Skin epidermis (tissue), 12 donors: ENCODE data around the gene ZFPM1.

Experiments
- H3K27ac ChIP-seq, 21 experiments: fragments of 200-600 bp; sonication (generic) in 11 of 21; one replicate each; pipeline ENCODE4 v1.5.0; 2020; ENCODE audit warnings: mild to moderate bottlenecking in 3 of 21, inconsistent platforms in 2 of 21, moderate library complexity in 2 of 21
- H3K4me3 ChIP-seq, 7 experiments: fragments of 200-600 bp; sonication (generic) in 2 of 7; one replicate each; pipeline ENCODE4 v1.5.0; 2020; ENCODE audit warnings: inconsistent platforms in 2 of 7, mild to moderate bottlenecking in 2 of 7, moderate library complexity in 1 of 7

ZFPM1 gene

DNA sequence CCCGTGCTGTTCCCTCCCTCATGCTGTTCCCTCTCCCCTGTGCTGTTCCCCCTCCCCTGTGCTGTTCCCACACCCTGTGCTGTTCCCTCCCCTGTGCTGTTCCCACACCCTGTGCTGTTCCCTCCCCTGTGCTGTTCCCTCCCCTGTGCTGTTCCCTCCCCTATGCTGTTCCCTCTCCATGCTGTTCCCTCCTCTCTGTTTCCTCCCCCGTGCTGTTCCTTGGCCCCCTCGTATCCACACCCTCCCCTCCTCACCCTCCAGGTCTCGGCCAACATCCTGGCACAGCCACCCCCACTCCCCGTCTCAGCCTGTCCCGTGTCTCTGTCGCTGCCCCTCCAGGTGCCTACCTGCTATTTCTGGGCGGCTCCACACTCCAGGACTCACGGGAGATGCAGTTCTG, 68.6 kb downstream of the ZFPM1 start:
- Histone ChIP-seq H3K27ac (no peak overlapping the region), H3K4me3 (no peak overlapping the region)

DNA sequence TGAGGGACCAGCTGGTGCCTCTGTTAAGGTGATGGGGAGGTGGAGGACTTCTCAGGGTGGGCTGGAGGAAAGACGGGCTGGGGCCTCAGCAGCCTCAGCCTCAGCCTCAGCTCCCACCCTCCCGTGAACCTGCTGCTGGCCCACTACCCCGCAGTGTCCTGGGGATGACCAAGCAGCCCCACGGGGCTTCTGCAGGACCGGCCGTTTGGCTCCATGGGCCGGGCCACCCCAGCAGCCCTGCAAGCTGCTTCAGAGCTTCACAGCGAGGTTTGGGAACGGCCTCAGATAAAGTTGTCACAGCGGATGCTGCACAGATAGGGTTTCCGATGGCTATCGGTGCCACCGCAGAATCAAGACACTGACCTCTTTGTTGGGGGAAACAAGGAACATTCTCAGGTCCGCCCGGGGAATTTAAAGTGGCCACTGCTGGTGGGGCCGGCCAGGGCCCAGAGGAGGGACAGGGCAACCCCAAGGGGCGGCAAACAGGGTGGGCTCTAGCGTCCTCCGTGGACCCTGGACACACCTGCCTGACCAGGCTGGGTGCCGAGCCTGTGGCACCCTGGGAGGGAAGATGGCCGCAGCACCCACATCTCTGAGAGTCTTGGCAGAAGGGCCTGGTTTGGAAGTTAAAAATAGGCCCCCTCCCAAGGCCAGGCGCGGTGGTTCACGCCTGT, 69.3 kb downstream of the ZFPM1 start:
- no peak overlapping the region for H3K27ac ChIP-seq
- no peak overlapping the region for H3K4me3 ChIP-seq

DNA sequence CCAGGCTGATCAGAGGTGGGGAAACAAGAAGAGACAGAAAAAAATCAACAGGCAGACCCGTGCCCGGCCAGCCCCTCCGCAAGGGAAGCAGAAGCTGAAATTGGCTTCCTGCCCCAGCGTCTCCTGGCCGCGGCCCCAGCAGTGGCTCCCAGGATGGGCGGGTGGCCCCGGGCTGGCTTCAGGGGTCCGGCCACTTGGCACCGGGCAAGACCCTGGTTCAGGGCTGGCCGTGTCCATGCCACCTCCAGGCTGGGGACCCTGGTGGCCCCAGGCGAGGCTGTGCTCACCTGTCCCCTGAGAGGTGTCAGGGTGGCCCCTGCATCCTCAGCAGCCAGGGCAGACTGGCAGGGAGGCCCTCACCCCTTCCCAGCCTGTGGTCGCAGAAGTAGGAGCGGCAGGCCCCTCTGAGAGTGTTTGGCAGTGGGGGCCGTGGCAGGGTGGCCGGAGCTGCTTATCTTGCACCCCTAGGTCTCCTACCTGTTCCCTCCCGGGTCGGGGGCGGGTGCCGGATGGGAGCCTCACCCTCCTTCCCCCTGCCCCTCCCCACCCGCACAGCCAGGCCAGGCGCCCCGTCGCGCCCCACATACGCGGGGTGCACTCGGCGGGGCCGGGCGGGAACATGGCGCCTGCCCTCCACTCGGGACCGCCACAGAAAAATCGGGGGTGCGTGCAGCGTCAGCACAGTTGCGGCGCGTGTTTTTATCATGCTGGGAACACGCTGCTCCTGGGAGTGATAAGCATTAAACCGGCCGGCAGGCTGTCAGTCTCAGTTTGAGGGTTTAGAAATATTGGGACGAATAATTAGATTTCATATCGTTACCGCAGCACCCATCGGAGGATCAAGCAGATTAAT, 70.5 kb downstream of the ZFPM1 start:
- no peak overlapping the region for H3K27ac ChIP-seq

DNA sequence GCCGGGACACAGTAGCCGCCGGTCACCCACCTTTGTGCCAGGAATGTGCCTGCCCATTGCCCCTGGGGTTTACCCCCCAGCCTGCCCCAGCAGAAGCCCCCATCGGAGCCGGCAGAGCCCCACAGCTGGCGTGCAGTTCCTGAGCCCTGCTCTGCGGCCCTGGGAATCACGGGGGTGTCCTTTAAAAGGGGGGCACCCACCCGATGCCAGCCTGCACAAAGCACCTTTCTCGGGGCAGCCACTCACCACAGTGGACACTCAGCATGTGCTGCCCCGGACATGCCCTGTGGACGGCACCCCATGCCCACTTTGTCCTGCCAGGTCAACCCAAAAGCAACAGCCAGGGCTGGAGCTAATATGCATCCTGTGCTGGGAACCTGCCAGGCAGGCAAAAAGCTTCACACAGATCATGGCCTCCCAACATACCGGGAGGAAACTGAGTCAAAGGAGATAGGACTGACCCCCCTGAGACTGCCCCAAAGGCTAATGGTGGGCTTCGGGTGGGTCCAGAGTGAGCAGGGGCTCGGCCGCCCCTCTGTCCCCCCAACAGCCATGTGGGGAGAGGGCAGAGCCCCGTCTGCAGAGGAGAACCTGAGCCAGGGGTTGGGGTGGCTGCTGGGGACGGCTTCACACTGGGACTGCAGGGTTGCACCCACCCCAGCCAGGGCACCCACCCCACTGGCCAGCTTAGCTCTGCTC, 71.3 kb downstream of the ZFPM1 start:
- Histone ChIP-seq H3K27ac (no peak overlapping the region), H3K4me3 (no peak overlapping the region)

More for the DNA sequence above, 70.5 kb downstream of the ZFPM1 start:
- no peak overlapping the region for H3K4me3 ChIP-seq

DNA sequence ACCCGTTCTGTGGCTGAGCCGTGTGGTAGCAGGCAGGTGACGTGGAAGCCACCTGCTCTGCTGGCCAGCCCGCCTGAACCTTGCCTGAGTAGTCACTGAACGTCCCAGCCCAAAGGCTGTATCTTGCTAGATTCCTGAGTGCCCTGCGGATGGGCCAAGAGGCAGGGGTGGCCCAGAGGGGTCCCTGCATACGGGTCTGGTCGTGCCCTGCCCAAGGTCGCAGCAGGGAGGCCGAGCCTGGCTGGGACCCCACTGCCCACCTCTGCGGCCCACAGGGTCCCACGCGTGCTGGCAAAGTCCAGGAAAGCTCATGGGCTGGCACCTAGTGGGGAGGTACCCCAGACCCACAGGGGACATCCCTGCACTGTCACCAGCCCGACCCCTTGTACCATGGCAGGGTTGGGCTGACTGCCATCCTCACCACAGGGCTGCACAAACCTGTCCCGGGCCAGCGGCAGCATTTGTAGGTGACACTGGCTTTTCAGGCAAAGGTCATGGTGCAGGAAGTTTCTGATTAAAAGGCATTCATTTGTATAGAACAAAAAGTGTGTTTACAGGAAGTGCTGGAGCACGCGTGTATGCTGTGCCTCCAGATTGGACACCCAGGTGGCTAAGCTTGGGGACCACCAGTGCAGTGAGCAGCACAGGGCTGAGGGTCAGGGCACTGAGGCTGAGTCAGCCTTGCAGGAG, 72.0 kb downstream of the ZFPM1 start:
- Histone ChIP-seq H3K4me3 (no peak overlapping the region), H3K27ac (no peak overlapping the region)

DNA sequence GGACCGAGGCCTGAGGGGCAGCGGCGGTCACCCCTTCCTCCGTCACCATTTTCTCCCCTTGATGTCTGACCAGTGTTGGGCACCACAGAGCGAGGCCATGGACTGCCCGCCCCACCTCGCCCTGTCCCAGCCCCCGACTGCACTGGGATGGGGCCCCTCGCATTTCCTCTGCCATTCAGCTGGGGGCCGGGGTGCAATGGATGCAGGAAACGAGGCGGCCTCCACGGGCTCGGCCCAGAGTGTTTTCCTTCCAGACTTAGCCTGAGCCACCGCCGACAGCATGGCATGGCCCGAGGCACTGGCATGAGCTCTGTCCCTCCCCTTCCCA, 72.5 kb downstream of the ZFPM1 start:
- Histone ChIP-seq H3K27ac (peak overlapping the region in 1 of 21 experiments; percentile 34), H3K4me3 (no peak overlapping the region)

DNA sequence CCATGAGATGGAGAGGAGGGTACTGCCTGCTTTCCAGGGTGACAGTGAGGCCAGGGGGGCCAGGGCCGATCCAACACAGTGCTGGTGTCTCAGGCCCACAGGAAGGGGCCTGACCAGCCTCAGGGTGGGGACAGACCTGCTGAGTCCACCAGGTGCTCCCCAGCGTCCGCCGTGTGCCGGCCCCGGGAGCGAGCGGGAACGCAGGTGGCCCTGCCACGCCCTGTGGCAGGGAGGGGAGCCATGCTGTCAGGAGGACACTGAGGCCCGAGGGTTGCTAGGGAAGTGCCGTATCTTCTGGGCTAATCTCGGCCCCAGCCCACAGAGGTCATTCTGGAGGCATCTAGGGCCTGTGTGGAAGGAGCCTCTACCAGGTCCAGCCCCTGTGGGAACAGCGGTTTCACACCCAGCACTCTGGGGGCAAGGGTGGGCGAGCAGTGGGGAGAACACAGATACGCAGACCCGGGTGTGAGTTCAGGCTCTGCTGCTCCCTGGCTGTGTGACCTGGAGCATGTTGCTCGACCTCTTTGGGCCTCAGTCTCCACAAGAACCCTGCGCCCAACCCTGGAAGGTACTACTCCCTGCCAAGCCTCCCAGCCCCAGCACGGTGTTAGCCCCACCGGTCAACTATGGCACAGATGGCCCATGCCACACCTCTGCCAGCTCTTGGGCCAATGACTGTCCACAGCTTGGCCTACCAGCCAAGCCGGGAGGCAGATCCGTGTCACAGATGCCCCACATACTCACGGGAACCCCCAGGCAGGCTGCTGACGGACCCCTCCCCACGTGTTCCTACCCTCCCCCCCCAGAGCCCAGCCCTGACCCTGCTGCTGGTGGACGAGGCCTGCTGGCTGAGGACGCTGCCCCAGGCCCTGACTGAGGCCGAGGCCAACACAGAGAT, 73.2 kb downstream of the ZFPM1 start:
- Histone ChIP-seq H3K4me3 (no peak overlapping the region), H3K27ac (peak overlapping the region in 2 of 21 experiments; percentile 5 to 34)

DNA sequence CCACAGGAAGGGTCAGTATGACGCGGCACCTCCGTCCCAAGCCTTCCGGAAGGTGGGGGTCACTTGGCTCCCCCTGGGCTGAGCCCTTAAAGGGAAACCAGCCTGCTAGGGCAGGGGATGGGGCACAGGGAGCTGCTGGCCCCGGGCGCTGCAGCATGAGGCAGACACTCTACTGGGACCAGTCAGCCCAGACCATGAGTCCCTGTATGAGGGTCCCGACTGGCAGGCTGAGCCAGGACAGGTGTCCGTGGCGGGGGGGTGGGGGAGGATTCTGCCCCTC, 73.8 kb downstream of the ZFPM1 start:
- no peak overlapping the region for H3K4me3 ChIP-seq
- H3K27ac ChIP-seq: peak overlapping the region in 1 of 21 experiments; percentile 5

DNA sequence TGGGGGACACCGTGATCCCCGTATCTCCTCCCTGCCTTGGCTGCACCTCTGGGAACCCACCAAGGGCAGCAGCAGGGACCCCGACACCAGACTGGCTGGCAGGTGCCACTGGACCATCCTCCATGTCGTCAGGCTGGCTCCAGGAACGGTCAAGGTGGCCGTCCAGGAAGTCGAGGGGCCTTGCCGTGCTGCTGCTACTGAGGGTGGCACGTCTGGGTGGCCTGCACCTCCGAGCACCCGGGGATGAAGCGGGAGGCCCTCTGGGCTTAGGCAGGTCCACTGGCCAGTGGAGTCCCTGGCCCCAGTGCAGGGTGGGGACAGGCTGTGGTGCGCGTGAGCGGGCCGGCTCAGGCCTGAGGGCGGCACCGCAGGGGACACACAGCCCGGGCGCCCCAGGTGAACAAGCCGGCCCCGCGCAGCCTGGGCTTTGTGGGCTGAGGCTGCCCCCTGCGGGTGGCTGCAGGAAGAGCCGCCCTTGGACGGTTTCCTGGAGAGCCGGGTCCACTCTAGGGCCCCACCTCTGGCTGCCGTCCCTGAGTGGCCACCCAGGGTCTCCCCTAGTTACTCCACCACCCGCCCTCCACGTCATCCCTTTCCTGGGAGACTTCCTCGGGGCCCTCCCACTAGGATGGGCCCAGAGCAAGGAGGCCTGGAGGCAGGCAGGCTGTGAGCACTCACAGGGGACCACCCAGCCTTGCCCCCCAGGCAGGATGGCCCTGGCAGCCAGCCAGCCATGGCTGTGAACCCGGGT, 74.3 kb downstream of the ZFPM1 start:
- no peak overlapping the region for H3K4me3 ChIP-seq
- peak overlapping the region in 1 of 21 experiments; percentile 5 for H3K27ac ChIP-seq

DNA sequence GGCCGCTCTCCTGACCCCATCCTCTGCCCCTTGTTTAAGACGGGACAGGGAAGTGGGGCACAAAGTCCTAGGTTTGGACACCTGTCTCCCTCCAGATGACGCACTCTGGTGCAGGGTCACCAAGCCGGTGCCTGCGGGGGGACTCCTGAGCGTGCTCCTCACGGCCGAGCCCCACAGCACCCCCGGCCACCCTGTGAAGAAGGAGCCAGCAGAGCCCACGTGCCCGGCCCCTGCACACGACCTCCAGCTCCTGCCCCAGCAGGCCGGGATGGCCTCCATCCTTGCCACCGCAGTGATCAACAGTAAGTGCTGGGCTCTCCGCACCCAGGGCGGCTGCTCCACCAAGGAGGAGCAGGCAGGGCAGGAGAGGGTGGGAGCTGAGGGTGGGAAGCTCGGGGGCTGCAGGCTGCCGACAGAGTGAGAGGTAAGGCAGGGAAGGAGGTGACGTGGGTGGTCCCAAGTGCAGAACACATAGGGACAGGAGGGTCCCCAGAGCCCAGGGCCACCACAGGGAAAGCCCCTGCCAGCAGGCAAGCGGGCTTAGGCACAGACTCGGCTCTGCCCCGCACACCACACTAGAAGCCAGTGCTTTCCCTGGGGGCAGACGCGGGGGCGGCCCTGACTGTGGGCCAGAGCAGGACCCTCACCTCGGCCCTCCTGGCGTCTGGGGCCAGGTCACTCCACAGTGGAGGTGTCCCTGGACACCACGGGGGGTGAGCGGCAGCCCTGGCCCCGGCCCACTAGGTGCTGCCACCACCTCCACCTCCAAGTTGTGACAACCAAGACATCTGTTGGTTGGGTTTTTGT, 75.1 kb downstream of the ZFPM1 start:
- no peak overlapping the region for H3K27ac ChIP-seq
- no peak overlapping the region for H3K4me3 ChIP-seq

DNA sequence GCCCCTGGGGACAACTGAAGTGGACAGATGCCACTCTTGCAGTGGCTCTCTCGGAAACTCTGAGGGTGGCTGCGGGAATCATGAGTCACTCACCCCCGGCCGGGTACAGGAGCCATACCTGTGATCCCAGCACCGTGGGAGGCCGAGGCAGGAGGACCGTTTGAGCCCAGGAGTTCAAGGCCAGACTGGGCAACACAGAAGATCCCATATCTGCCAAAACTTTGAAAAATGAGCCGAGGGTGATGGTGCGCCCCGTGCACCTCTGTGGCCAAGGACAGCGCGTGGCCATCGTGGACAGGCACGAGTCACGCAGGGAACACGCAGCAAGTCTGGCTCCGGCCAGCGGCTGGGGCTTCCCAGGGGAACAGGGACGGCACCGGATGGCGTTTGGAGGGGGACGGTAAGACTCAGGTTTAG, 75.8 kb downstream of the ZFPM1 start:
- no peak overlapping the region for H3K4me3 ChIP-seq

DNA sequence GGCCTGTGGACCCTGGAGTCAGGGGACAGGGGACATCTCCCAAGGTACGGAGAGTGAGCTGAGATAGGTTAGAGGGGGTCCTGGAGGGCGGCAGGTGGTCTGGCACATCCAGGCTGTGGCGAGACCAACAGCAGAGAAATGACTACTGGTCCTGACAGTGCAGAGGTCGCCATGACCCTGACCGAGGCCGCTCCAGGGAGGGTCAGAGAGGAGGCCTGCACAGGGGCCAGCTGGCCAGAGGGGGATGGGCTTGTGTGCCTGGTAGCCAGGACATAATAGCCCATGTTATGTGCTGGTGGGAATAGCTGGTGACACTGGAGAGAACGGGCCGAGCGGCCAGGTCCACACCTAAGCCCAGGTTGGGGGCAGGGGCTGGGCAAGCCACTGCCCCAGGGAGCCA, 76.5 kb downstream of the ZFPM1 start:
- H3K27ac ChIP-seq: no peak overlapping the region
- H3K4me3 ChIP-seq: no peak overlapping the region

More for the DNA sequence above, 75.8 kb downstream of the ZFPM1 start:
- H3K27ac ChIP-seq: no peak overlapping the region

DNA sequence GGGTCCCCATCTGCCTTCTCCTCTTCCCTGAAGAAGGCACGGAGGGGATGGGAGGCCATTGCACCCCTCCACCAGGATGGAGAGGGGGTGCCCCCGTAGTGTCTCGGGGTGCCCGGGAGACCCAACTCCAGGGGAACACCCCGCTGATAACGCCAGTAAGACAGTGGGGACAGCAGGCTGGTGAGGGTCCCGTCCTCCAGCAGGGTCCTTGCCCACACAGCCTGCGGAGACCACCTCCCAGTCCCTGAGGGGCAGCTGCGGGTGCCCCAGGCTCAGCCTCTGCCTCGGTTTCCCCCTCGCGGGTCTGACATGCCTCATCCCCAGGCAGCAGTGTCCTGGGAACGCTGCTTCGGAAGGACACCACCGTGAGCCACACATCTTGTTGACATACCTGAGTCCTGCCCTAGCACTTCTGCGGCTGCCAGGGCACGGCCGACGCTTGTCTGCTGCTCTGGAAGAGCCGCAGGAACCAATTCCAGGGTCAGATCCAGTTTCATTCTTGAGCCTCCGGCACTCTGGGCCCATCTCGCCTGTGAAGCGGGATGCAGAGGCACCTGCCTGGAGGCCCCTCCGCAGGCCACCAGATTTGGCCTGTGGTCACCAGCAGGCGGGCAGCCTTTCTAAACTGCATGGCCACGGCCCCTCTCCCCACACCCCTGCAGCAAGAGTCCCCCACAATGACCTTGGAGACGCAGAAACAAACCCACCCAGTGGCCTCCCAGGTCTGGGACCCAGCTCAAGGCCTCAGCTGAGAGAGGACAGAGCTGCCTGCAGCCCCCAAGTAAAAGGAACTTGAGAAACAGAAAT, 77.2 kb downstream of the ZFPM1 start:
- Histone ChIP-seq H3K4me3 (no peak overlapping the region), H3K27ac (no peak overlapping the region)

DNA sequence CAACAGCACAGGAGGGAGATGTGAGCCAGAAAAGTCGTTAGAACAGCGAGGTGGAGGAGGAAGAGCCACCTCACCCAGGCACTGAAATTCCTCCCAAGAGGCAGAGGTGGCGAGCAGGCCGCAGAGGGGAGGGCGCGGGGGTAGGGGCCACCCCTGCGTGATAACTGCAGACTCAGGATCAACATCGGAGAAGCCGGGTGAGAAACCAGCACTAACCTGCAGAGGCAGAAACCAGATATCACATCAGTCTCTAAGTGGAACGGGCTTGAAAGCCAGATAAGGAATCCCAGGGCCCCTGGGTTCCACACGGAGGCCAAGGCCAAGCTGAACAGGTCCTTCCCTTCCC, 77.8 kb downstream of the ZFPM1 start:
- Histone ChIP-seq H3K4me3 (no peak overlapping the region), H3K27ac (no peak overlapping the region)

DNA sequence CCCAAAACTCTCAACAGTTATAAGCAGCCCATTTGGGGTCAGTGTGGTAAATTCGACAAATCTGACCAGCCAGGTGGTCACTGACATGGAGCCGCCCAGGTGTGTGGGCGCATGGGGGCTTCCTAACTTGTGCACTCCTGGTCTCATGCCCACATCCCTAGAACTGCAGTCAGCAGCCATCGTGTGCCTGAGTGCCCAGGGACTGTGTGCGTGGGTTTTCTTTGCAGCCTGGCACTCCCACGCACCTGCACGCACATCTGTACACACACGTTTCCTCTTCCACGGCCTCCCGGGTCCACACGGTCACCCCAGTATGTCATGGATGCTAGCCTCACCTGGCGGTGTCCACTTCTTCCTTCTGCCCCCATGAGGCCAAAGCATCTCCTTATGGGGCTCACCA, 78.3 kb downstream of the ZFPM1 start:
- H3K27ac ChIP-seq: no peak overlapping the region

DNA sequence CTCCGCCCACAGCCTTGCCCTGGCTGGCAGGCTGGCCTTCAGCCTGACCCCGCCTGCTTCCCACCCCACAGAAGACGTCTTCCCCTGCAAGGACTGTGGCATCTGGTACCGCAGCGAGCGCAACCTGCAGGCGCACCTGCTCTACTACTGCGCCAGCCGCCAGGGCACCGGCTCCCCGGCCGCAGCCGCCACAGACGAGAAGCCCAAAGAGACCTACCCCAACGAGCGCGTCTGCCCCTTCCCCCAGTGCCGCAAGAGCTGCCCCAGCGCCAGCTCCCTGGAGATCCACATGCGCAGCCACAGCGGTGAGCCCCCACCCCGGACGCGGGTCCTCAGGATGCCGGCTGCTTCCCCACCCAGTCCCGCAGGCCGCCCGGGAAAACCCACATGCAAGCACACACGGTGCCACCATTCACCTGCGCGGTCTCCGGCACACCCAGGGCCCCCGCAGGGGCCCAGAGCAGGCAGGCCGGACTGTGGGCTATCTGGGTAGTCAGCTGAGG, 78.9 kb downstream of the ZFPM1 start:
- Histone ChIP-seq H3K27ac (no peak overlapping the region), H3K4me3 (no peak overlapping the region)

More for the DNA sequence above, 78.3 kb downstream of the ZFPM1 start:
- H3K4me3 ChIP-seq: no peak overlapping the region
